CD4-positive, alpha-beta T cell (primary cell): ENCODE results near the gene FCHSD2. TPM values are rescaled to one million over a fixed set of nuclear protein-coding genes. Genes with fewer than 3 reads are reported as not detected.

Experiments
- ATAC-seq: fragments of 200-7000 bp; cut with Tn5 transposase; one replicate; pipeline ENCODE4 v1.10.0; 2022; ENCODE audit warnings: mild to moderate bottlenecking; ENCODE audit not compliant: poor library complexity
- CTCF ChIA-PET: fragments of 350-600 bp; sonication (Branson Sonifier 250); formaldehyde crosslinking; loops from one replicate; lab custom pipeline; 2021; ENCODE audit warnings: antibody characterized with exemption, inconsistent platforms; lab: Charles Lee
- POLR2A ChIA-PET: fragments of 350-600 bp; sonication (Branson Sonifier 250); formaldehyde crosslinking; loops from one replicate; lab custom pipeline; 2021; ENCODE audit warnings: antibody characterized with exemption, inconsistent platforms; lab: Charles Lee
- DNase-seq, 14 experiments: peaks; one replicate each; pipeline ENCODE4 v3.0.0-alpha.2; 2013 to 2020; ENCODE audit warnings: mixed read lengths in 2 of 14
- H3K27ac ChIP-seq, 2 donors: one replicate each; pipeline versions ENCODE4 v1.5.1 to v1.7.0; 2013; ENCODE audit warnings: low read length in 2 of 2, low read depth in 1 of 2, mild to moderate bottlenecking in 1 of 2
- H3K27me3 ChIP-seq, 2 experiments: 1 replicate in 1 of 2; 2 replicates in 1 of 2; pipeline versions ENCODE4 v1.6.1 to v1.7.0; 2013; ENCODE audit warnings: low read length in 2 of 2, control low read depth in 1 of 2, mild to moderate bottlenecking in 1 of 2, moderate library complexity in 1 of 2; ENCODE audit not compliant: insufficient read depth in 2 of 2, control insufficient read depth in 1 of 2
- H3K36me3 ChIP-seq: one replicate; pipeline ENCODE4 v1.6.1; 2013; ENCODE audit warnings: low read length, control low read depth; ENCODE audit not compliant: insufficient read depth
- H3K4me1 ChIP-seq: one replicate; pipeline ENCODE4 v1.6.1; 2013; ENCODE audit warnings: low read length, control low read depth; ENCODE audit not compliant: insufficient read depth
- H3K4me3 ChIP-seq: one replicate; pipeline ENCODE4 v1.5.1; 2013; ENCODE audit warnings: mild to moderate bottlenecking, low read length, moderate library complexity
- H3K9me3 ChIP-seq, 2 experiments: 1 replicate in 1 of 2; 2 replicates in 1 of 2; pipeline versions ENCODE4 v1.6.1 to v1.7.0; 2013; ENCODE audit warnings: low read length in 2 of 2, mild to moderate bottlenecking in 2 of 2, control low read depth in 1 of 2, moderate library complexity in 1 of 2; ENCODE audit not compliant: control insufficient read depth in 1 of 2, insufficient read depth in 1 of 2
- H3K27ac Mint-ChIP-seq: one replicate; pipeline ENCODE4 v1.8.0; 2020; ENCODE audit warnings: mixed read lengths
- H3K27me3 Mint-ChIP-seq: one replicate; pipeline ENCODE4 v1.8.0; 2021; ENCODE audit warnings: mixed read lengths
- H3K36me3 Mint-ChIP-seq: one replicate; pipeline ENCODE4 v1.8.0; 2021; ENCODE audit warnings: low read depth, mixed read lengths
- H3K4me1 Mint-ChIP-seq: one replicate; pipeline ENCODE4 v1.8.0; 2021; ENCODE audit warnings: low read depth, mixed read lengths
- H3K4me3 Mint-ChIP-seq: one replicate; pipeline ENCODE4 v1.8.0; 2020; ENCODE audit warnings: mild to moderate bottlenecking, mixed read lengths
- H3K9me3 Mint-ChIP-seq: one replicate; pipeline ENCODE4 v1.8.0; 2020; ENCODE audit warnings: mixed read lengths
- CTCF ChIP-seq: fragments of 200-600 bp; IDR thresholded peaks from one replicate; pipeline ENCODE4 v1.8.0; 2022; ENCODE audit warnings: antibody characterized with exemption, mild to moderate bottlenecking
- intact Hi-C, 2 experiments: fragments of 100-400 bp; cut with DNase I in 1 of 2; cut with micrococcal nuclease in 1 of 2; formaldehyde crosslinking; loops; one replicate each; pipeline versions ENCODE4 v1.15.1 to v1.9.0; 2023 to 2025; cut with DNase I, micrococcal nuclease
- total RNA-seq, 174 experiments: library from RNA in 2 of 174; stranded (reverse) in 2 of 174; gene quantifications; one replicate each; pipeline ENCODE4 v1.2.3 and lab custom pipeline; 2021 to 2026

Gene FCHSD2
- total RNA-seq, 2 experiments from 2014 or later = 48.6 to 50.7 TPM

GRCh38 chr11:72818971-72819370 is 323.1 kb downstream of the FCHSD2 start:
- peaks cover 37% of the 10 kb centered on the region for H3K4me1 ChIP-seq
- peaks cover 69% of the 10 kb centered on the region for H3K36me3 Mint-ChIP-seq
- peaks cover 69% of the 10 kb centered on the region for H3K36me3 ChIP-seq
- no peak overlapping the region for H3K27ac ChIP-seq
- ChIA-PET CTCF (interaction anchor here (0.5 to 1.1 kb wide), 4 partner anchors 12 to 135 kb away, joined by 3 to 4 read pairs (median 3); no protein-coding TSS in a partner anchor), POLR2A (no interaction called here)
- no peaks in the 10 kb centered on the region for H3K9me3 Mint-ChIP-seq
- no peak for DNase-seq
- no peak for ATAC-seq
- peaks cover 41% of the 10 kb centered on the region for H3K4me1 Mint-ChIP-seq
- no peaks in the 10 kb centered on the region for H3K27me3 ChIP-seq
- intact Hi-C loops = loop anchor here in 1 of 2 experiments (10.0 kb wide), 3 partner anchors 384 to 894 kb away; partner anchors contain the start of genes CLPB, INPPL1, RNF121 and XNDC1N
- no peaks in the 10 kb centered on the region for H3K27me3 Mint-ChIP-seq
- H3K9me3 ChIP-seq = no peaks in the 10 kb centered on the region
- no peak overlapping the region for H3K4me3 ChIP-seq
- H3K27ac Mint-ChIP-seq = peak overlapping the region; percentile 77
- TF ChIP-seq CTCF = no peak
- peak overlapping the region; percentile 46 for H3K4me3 Mint-ChIP-seq

DNA sequence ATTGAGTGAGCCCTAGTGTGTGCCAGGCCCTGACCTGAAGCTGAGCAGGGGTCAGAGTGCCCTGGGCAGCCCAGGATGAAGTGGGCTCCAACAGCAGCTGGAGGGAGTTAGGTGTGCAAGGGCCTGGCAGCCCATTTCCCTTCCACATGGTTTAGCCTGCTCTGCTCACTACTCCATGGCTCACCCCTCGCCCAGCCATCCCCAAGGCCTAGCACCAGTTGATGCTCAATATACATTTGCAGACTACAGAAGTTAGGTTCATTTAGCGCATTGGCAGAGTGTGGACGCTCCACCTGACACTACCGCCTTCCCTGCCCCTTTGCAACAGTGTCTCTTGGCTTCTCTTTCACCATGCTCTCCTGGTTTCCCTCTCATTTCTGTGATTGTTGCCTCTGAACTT is 324.2 kb downstream of the FCHSD2 start:
- peaks cover 69% of the 10 kb centered on the region for H3K36me3 Mint-ChIP-seq
- POLR2A ChIA-PET = no interaction called here
- peaks cover 46% of the 10 kb centered on the region for H3K4me1 ChIP-seq
- peak overlapping the region; percentile 72 for H3K4me3 Mint-ChIP-seq
- no peak overlapping the region for H3K27ac ChIP-seq
- ATAC-seq = no peak
- H3K4me1 Mint-ChIP-seq = peaks cover 51% of the 10 kb centered on the region
- H3K9me3 Mint-ChIP-seq = no peaks in the 10 kb centered on the region
- no peaks in the 10 kb centered on the region for H3K27me3 ChIP-seq
- H3K9me3 ChIP-seq = no peaks in the 10 kb centered on the region
- DNase-seq = no peak
- H3K36me3 ChIP-seq = peaks cover 59% of the 10 kb centered on the region
- H3K27ac Mint-ChIP-seq = peak overlapping the region; percentile 77
- no peaks in the 10 kb centered on the region for H3K27me3 Mint-ChIP-seq
- CTCF ChIA-PET = no interaction called here
- no peak overlapping the region for H3K4me3 ChIP-seq
- no peak for TF ChIP-seq CTCF
- intact Hi-C loops = loop anchor here in 1 of 2 experiments (10.0 kb wide), 3 partner anchors 383 to 893 kb away; partner anchors contain the start of genes CLPB, INPPL1, RNF121 and XNDC1N

GRCh38 chr11:72816404-72816990 is 325.6 kb downstream of the FCHSD2 start:
- H3K27me3 ChIP-seq = no peaks in the 10 kb centered on the region
- intact Hi-C loops = loop anchor here in 1 of 2 experiments (10.0 kb wide), 3 partner anchors 382 to 892 kb away; partner anchors contain the start of genes CLPB, INPPL1, RNF121 and XNDC1N
- TF ChIP-seq CTCF = no peak
- H3K36me3 Mint-ChIP-seq = peaks cover 71% of the 10 kb centered on the region
- H3K27me3 Mint-ChIP-seq = no peaks in the 10 kb centered on the region
- peak overlapping the region; percentile 99 for H3K4me3 Mint-ChIP-seq
- peak overlapping the region; percentile 97 for H3K27ac Mint-ChIP-seq
- H3K4me1 ChIP-seq = peaks cover 47% of the 10 kb centered on the region
- DNase-seq (no peak), ATAC-seq (no peak)
- peak overlapping the region; percentile 96 for H3K4me3 ChIP-seq
- H3K36me3 ChIP-seq = peaks cover 48% of the 10 kb centered on the region
- CTCF ChIA-PET = interaction anchor here (1.3 to 2.7 kb wide), 3 partner anchors 18 to 91 kb away, joined by 3 to 12 read pairs (median 7); partner anchors contain the start of gene STARD10
- POLR2A ChIA-PET = interaction anchor here (1.2 to 1.9 kb wide), 3 partner anchors 12 to 22 kb away, joined by 3 to 9 read pairs (median 5); partner anchors contain the start of gene STARD10
- no peaks in the 10 kb centered on the region for H3K9me3 Mint-ChIP-seq
- H3K4me1 Mint-ChIP-seq = peaks cover 62% of the 10 kb centered on the region
- H3K9me3 ChIP-seq = no peaks in the 10 kb centered on the region
- peak overlapping the region in 1 of 2 donors; percentile 41 for H3K27ac ChIP-seq
